ENCODE results near the gene RPL36. TPM values are rescaled to one million over a fixed set of nuclear protein-coding genes. Genes with fewer than 3 reads are reported as not detected.
A peak's percentile ranks its signal among the peaks of the same experiment; 100 is the strongest.
"Not testable (repeated sequence)": the region's sequence is repeated elsewhere in the genome, so short reads cannot be mapped to it uniquely, and the experiment has no call there.

The RPL36 gene
- total RNA-seq, 3 donors from 2014 or later: 1,683 to 1,753 (median 1,705) TPM

- H3K36me3 Mint-ChIP-seq (ENCODE audit: insufficient read depth): peaks cover 24% of the 10 kb centered on the region
These were observed 28.0 kb downstream of the RPL36 start for GRCh38 chr19:5718037-5718578.

GRCh38 chr19:5718579-5719273 is 28.6 kb downstream of the RPL36 start:
- Mint-ChIP-seq H3K9me3 (no peaks in the 10 kb centered on the region), H3K27me3 (ENCODE audit: low read depth) (no peaks in the 10 kb centered on the region), H3K4me3 (peak overlapping the region; percentile 93), H3K36me3 (ENCODE audit: insufficient read depth) (peaks cover 24% of the 10 kb centered on the region), H3K4me1 (ENCODE audit: low read depth) (peaks cover 31% of the 10 kb centered on the region)
- peak; percentile 42 for DNase-seq
- peak; percentile 15 to 32 for ATAC-seq

More at GRCh38 chr19:5718037-5718578, 28.0 kb downstream of the RPL36 start:
- peak in 1 of 2 donors; percentile 11 for ATAC-seq
- H3K4me1 Mint-ChIP-seq (ENCODE audit: low read depth): peaks cover 31% of the 10 kb centered on the region
- peak overlapping the region; percentile 93 for H3K4me3 Mint-ChIP-seq
- DNase-seq: peak; percentile 43
- no peaks in the 10 kb centered on the region for H3K27me3 Mint-ChIP-seq (ENCODE audit: low read depth)
- H3K9me3 Mint-ChIP-seq: no peaks in the 10 kb centered on the region

- peak overlapping the region; percentile 93 for H3K4me3 Mint-ChIP-seq
- ATAC-seq: no peak
These were observed 29.3 kb downstream of the RPL36 start for GRCh38 chr19:5719274-5719960.

GRCh38 chr19:5719961-5720790 is 30.1 kb downstream of the RPL36 start, which contains the start of the genes CATSPERD and LONP1:
Gene CATSPERD, plus strand, starts transcription at chr19:5720637. Its CDS starts 101 bp downstream, at chr19:5720738.
Gene LONP1, minus strand, starts transcription at chr19:5720146. Its CDS starts 14 bp downstream, at chr19:5720132.
- Mint-ChIP-seq H3K9me3 (no peaks in the 10 kb centered on the region), H3K4me3 (peak within 1 kb of the TSS; percentile 93), H3K27me3 (ENCODE audit: low read depth) (no peaks in the 10 kb centered on the region), H3K36me3 (ENCODE audit: insufficient read depth) (peaks cover 18% of the 10 kb centered on the region), H3K4me1 (ENCODE audit: low read depth) (peaks cover 31% of the 10 kb centered on the region)
- DNase-seq (peak; percentile 97), ATAC-seq (peak; percentile 81 to 89)

More at GRCh38 chr19:5719274-5719960, 29.3 kb downstream of the RPL36 start:
- Mint-ChIP-seq H3K36me3 (ENCODE audit: insufficient read depth) (peaks cover 18% of the 10 kb centered on the region), H3K9me3 (no peaks in the 10 kb centered on the region), H3K27me3 (ENCODE audit: low read depth) (no peaks in the 10 kb centered on the region), H3K4me1 (ENCODE audit: low read depth) (peaks cover 31% of the 10 kb centered on the region)
- no peak for DNase-seq

GRCh38 chr19:5727453-5728050 is 37.5 kb downstream of the RPL36 start:
- H3K4me1 Mint-ChIP-seq (ENCODE audit: low read depth): no peaks in the 10 kb centered on the region
- ATAC-seq (no peak), DNase-seq (no peak)
- H3K36me3 Mint-ChIP-seq (ENCODE audit: insufficient read depth): no peaks in the 10 kb centered on the region
- no peaks in the 10 kb centered on the region for H3K27me3 Mint-ChIP-seq (ENCODE audit: low read depth)
- no peaks in the 10 kb centered on the region for H3K9me3 Mint-ChIP-seq
- no peak overlapping the region for H3K4me3 Mint-ChIP-seq

DNA sequence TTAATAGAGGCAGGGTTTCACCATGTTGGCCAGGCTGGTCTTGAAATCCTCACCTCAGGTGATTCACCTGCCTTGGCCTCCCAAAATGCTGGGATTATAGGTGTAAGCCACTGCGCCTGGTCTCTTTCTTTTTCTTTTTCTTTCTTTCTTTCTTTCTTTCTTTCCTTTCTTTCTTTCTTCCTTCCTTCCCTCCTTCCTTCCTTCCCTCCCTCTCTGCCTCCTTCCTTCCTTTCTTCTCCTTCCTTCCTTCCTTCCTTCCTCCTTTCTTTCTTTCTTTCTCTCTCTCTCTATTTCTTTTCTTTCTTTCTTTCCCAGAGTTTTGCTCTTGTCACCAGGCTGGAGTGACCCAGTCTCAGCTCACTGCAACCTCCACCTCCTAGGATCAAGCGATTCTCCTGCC is 43.1 kb downstream of the RPL36 start:
- not testable (repeated sequence) for H3K4me3 Mint-ChIP-seq; H3K4me1 Mint-ChIP-seq (ENCODE audit: low read depth); H3K27me3 Mint-ChIP-seq (ENCODE audit: low read depth); ATAC-seq; DNase-seq; H3K9me3 Mint-ChIP-seq; H3K36me3 Mint-ChIP-seq (ENCODE audit: insufficient read depth)

DNA sequence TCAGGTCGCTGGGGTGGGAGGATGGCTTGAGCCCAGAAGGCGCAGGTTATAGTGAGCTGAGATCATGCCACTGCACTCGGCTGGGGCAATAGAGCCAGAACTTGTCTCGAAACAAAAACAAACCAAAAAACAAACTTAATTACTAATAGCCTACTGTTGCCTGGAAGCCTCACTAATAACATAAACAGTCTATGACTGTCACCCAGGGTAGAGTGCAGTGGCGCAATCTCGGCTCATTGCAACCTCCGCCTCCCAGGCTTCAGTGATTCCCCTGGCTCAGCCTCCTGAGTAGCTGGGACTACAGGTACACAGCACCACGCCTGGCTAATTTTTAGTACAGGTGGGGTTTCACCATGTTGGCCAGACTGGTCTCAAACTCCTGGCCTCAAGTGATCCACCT is 48.3 kb downstream of the RPL36 start:
- H3K36me3 Mint-ChIP-seq (ENCODE audit: insufficient read depth): no peaks in the 10 kb centered on the region
- ATAC-seq (no peak), DNase-seq (no peak)
- H3K9me3 Mint-ChIP-seq: no peaks in the 10 kb centered on the region
- no peak overlapping the region for H3K4me3 Mint-ChIP-seq
- no peaks in the 10 kb centered on the region for H3K4me1 Mint-ChIP-seq (ENCODE audit: low read depth)
- H3K27me3 Mint-ChIP-seq (ENCODE audit: low read depth): peaks cover 7% of the 10 kb centered on the region

Other genes starting within 250 kb of the RPL36 start
- gene ZNRF4, start 234.9 kb upstream of the RPL36 start, total RNA-seq: not detected
- 1 to 10 TPM in 1 of 3 donors, under 1 TPM in 2; 0.63 to 1.4 (median 0.81) TPM for gene TINCR, start 122.3 kb upstream of the RPL36 start, total RNA-seq
- gene SAFB2, start 67.5 kb upstream of the RPL36 start, total RNA-seq: 100 to 1,000 TPM; 113 to 117 (median 113) TPM
- gene SAFB, start 67.2 kb upstream of the RPL36 start, total RNA-seq: 100 to 1,000 TPM; 169 to 191 (median 186) TPM
- gene MICOS13, start 9.8 kb upstream of the RPL36 start, total RNA-seq: 100 to 1,000 TPM in 2 of 3 donors, 10 to 100 TPM in 1; 90.0 to 107 (median 103) TPM
- gene HSD11B1L, start 9.3 kb upstream of the RPL36 start, total RNA-seq: 1 to 10 TPM; 2.6 to 2.7 (median 2.7) TPM
- gene LONP1, start 29.9 kb downstream of the RPL36 start, total RNA-seq: 100 to 1,000 TPM; 286 to 342 (median 328) TPM
- gene CATSPERD, start 30.3 kb downstream of the RPL36 start, total RNA-seq: not detected
- gene PRR22, start 94.5 kb downstream of the RPL36 start, total RNA-seq: 10 to 100 TPM; 19.9 to 24.3 (median 20.5) TPM
- 100 to 1,000 TPM; 166 to 215 (median 198) TPM for gene DUS3L, start 100.9 kb downstream of the RPL36 start, total RNA-seq
- under 1 TPM in 2 of 3 donors, not detected in 1; 0.33 to 0.47 TPM for gene NRTN, start 114.8 kb downstream of the RPL36 start, total RNA-seq
- gene FUT6, start 149.4 kb downstream of the RPL36 start, total RNA-seq: not detected
- under 1 TPM in 1 of 3 donors, not detected in 2; 0.10 TPM for gene FUT3, start 161.2 kb downstream of the RPL36 start, total RNA-seq
- not detected for gene FUT5, start 180.2 kb downstream of the RPL36 start, total RNA-seq
- gene NDUFA11, start 213.5 kb downstream of the RPL36 start, total RNA-seq: 100 to 1,000 TPM; 282 to 293 (median 292) TPM
- gene VMAC, start 214.6 kb downstream of the RPL36 start, total RNA-seq: 1 to 10 TPM; 1.3 to 1.8 (median 1.7) TPM
- 1 to 10 TPM; 1.6 to 3.7 (median 2.7) TPM for gene CAPS, start 224.0 kb downstream of the RPL36 start, total RNA-seq

Data from activated T-cell treated with anti-CD3 and anti-CD28 coated beads, Interleukin-2, amount 50 U/mL, for 4 hours (primary cell).